GM18870 (cell line): ENCODE data around the gene SLC35F6.
"Not testable (repeated sequence)": the region's sequence is repeated elsewhere in the genome, so short reads cannot be mapped to it uniquely, and the experiment has no call there.

ENCODE experiments used
- ATAC-seq: cut with Tn5 transposase; IDR thresholded peaks from one replicate; pipeline ENCODE4 v1.9.1; 2021; ENCODE audit warnings: moderate library complexity; ENCODE audit not compliant: unreplicated experiment

The SLC35F6 gene

GRCh38 chr2:26780203-26780760, 16.2 kb downstream of the SLC35F6 start:
- ATAC-seq, result no peak

DNA sequence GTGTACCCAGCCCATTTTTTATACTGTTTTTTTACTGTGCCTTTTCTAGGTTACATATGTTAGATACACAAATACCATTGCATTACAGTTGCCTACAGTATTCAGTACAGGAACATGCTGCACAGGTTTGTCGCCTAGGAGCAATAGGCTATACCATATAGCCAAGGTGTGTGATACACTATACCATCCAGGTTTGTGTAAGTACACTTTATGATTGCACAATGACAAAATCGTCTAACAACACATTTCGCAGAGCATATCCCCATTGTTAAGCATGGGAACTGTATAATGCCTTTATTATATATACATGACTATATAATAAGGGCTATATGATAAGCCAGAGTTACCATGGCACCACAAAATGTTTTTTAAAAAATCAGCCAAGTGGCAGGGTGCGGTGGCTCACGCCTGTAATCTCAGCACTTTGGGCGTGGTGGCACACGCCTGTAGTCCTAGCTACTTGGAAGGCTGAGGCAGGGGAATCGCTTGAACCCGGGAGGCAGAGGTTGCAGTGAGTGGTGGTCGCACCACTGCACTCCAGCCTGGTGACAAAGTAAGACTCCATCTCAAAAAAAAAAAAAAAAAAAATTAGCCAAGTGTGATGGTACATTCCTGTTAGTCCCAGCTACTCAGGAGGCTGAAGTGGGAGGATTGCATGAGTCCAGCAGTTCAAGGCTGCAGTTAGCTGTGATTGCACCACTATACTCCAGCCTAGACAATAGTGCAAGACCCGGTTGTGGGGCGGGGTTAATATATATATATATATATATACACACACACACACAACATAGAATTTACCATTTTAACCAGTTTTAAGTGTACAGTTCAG, 19.0 kb downstream of the SLC35F6 start:
- ATAC-seq, result no peak

DNA sequence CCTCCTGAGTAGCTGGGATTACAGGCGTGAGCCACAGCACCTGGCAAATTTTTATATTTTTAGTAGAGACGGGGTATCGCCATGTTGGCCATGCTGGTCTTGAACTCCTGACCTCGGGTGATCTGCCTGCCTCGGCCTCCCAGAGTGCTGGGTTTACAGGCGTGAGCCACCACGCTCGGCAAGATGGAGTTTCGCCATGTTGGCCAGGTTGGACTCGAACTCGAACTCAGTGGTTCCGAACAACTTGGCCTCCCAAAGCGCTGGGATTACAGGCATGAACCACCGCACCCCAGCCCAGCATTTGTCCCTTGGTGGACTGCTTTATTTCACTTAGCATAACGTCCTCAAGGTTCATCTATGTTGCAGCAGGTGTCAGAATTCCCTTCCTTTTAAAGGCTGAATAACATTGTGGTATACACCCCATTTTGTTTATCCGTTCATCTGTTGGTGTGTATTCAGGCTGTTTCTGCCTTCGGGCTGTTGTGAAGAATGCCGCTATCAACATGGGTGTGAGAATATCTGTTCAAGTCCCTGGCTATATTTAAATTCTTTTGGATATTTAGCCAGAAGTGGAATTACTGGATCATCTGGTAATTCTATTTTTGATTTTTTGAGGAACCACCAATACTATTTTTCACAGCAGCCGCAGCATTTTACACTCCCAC, 20.6 kb downstream of the SLC35F6 start:
- no peak for ATAC-seq

DNA sequence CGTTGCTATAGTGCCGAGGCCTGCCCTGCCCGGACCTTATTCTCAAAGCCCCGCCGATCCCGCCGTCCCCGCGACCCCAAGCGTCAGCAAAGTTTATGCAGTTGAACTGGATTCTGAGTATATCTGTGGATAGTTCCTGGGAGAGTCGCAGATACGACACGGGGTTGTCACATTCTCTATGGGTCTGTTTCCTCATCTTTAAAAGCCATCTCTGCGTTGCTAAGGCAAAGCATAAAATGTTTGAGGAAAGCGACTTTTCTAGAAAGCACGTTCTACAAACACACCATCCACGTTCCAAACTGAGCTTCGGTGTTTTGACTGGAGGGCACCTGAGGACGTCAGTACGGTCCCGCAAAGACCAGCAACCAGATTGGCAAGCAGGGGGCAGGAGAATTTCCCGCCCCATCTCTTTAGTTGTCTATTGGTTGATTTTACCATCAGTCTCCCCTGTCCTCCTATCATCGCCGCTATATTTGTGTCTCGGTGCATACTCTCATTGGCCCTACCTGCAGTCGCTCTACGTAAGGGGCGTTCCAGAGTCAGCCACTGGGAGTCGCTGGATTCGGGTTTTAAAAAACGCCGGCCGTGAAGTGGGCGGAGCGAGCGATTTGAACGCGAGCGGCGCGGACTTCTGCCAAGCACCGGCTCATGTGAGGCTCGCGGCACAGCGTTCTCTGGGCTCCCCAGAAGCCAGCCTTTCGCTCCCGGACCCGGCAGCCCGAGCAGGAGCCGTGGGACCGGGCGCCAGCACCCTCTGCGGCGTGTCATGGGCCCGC, 21.5 kb downstream of the SLC35F6 start, which contains the start of gene CENPA:
CENPA (plus strand) TSS at position 626 of the 776 bp plus-strand sequence; CDS start at position 767, 141 bp downstream.
- ATAC-seq, result peak; percentile 97

- no peak for ATAC-seq
These were observed 22.3 kb downstream of the SLC35F6 start for GRCh38 chr2:26786207-26787028.

DNA sequence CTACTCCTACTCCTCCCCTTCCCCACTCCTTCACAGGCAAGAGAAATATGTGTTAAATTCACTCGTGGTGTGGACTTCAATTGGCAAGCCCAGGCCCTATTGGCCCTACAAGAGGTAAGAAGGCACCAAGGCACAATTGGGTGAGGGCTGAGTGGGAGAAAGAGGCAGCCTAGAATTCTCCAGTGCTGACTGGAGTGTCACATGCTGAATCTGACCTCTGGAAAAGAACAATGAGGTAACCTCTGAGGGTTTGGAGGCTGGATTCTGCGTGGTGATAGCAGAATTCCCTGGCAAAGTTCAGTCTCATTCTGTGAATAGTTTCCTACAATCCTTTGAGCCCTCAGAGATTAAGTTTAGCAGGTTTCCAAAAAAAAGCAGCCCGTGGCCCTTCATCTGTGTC, 28.6 kb downstream of the SLC35F6 start:
- ATAC-seq, result no peak

- no peak for ATAC-seq
These were observed 29.4 kb downstream of the SLC35F6 start for GRCh38 chr2:26793518-26793917.

DNA sequence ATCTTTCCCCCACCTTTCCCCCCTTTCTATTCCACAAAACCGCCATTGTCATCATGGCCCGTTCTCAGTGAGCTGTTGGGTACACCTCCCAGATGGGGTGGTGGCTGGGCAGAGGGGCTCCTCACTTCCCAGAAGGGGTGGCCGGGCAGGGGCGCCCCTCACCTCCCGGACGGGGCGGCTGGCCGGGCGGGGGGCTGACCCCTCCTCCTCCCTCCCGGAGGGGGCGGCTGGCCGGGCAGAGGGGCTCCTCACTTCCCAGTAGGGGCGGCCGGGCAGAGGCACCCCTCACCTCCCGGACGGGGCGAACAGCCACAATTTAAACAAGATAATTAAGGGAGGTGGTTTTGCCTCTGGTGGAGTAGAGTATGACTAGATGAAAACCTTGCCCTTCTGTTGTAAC, 31.1 kb downstream of the SLC35F6 start:
- not testable (repeated sequence) for ATAC-seq

DNA sequence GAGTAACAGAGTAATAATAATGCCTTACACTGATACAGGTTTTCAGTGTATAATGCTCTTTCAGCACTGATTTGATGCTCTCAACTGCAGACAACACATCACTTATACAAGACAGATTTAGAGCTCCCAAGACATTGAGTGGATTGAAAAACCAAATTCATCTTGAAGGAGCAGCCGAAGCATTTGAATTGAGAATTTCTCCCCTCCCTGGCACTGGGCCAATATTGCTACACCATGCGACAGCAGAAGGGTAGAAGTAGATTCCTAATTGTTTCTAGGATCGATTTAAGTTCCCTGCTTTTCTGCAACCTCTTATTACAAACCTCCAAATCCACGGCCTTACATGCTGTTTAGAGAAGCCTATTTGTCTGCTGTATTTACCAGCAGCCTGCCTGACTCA, 37.2 kb downstream of the SLC35F6 start:
- ATAC-seq, result no peak

- ATAC-seq, result no peak
These were observed 37.7 kb downstream of the SLC35F6 start for GRCh38 chr2:26801796-26802195.

DNA sequence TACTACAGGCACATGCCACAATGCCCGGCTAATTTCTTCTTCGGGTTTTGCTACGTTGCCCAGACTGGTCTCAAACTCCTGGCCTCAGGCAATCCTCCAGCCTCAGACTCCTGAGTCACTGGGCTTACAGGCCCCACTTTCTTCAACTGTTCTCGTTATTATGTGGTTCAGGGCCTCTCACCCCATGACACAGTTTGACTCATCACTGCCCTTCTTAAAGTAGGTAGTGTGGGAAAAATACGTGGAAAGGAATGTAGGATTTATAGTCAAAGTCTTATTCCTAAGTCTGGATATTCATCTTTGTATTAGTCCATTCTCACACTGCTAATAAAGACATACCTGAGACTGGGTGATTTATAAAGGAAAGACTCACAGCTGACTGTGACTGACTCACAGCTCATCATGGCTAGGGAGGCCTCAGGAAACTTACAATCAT, 41.2 kb downstream of the SLC35F6 start:
- no peak for ATAC-seq

- no peak for ATAC-seq
These were observed 43.8 kb downstream of the SLC35F6 start for GRCh38 chr2:26807788-26808460.

- ATAC-seq, result no peak
These were observed 45.1 kb downstream of the SLC35F6 start for GRCh38 chr2:26809211-26809610.

- ATAC-seq, result no peak
These were observed 45.9 kb downstream of the SLC35F6 start for GRCh38 chr2:26809876-26810577.

GRCh38 chr2:26811261-26811660, 47.2 kb downstream of the SLC35F6 start:
- ATAC-seq, result no peak

- no peak for ATAC-seq
These were observed 48.0 kb downstream of the SLC35F6 start for GRCh38 chr2:26811791-26812694.

DNA sequence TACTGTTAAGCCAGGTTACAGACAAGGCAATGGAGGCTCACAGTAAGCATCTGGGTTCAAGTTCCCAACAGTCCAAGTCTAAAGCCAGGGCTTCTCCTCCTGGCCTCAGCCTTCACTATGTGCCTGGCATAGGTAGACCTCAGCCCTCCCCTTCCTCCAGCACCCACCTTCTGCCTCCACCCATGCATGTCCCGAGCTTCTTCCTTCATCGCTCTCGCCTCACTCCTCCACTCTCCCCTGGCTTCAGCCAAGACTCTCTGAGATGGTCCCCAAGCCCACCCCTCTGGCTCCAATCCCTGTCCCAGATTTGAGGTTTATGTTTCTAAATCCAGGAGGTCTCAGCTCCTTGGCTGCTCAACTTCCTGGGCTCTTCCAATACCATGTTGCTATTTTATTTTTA, 48.6 kb downstream of the SLC35F6 start:
- no peak for ATAC-seq
